GM19324 (cell line): ENCODE data around the gene UPB1.
"Not testable (repeated sequence)": the region's sequence is repeated elsewhere in the genome, so short reads cannot be mapped to it uniquely, and the experiment has no call there.

Source experiments
- ATAC-seq: cut with Tn5 transposase; IDR thresholded peaks from one replicate; pipeline ENCODE4 v1.9.1; 2021; ENCODE audit warnings: mild to moderate bottlenecking, moderate library complexity; ENCODE audit not compliant: unreplicated experiment, low FRiP score

The UPB1 gene

GRCh38 chr22:24474649-24475255 is 20.4 kb upstream of the UPB1 start:
- ATAC-seq = no peak

- ATAC-seq = no peak
Measured at GRCh38 chr22:24481641-24482040, 13.5 kb upstream of the UPB1 start.

- no peak for ATAC-seq
Measured at GRCh38 chr22:24482575-24482974, 12.6 kb upstream of the UPB1 start.

- no peak for ATAC-seq
Measured at GRCh38 chr22:24482998-24483397, 12.1 kb upstream of the UPB1 start.

GRCh38 chr22:24483976-24484545 is 11.1 kb upstream of the UPB1 start:
- no peak for ATAC-seq

GRCh38 chr22:24485170-24485569 is 10.0 kb upstream of the UPB1 start:
- ATAC-seq = no peak

GRCh38 chr22:24485608-24486007 is 9.5 kb upstream of the UPB1 start:
- ATAC-seq = no peak

- ATAC-seq = no peak
Measured at GRCh38 chr22:24486501-24486921, 8.6 kb upstream of the UPB1 start.

- ATAC-seq = no peak
Measured at GRCh38 chr22:24489011-24489410, 6.1 kb upstream of the UPB1 start.

- ATAC-seq = not testable (repeated sequence)
Measured at GRCh38 chr22:24489434-24489833, 5.7 kb upstream of the UPB1 start.

- no peak for ATAC-seq
Measured at GRCh38 chr22:24492391-24492790, 2.7 kb upstream of the UPB1 start.

GRCh38 chr22:24494167-24494527 is 985 bp upstream of the UPB1 start:
- no peak for ATAC-seq

- ATAC-seq = no peak
Measured at GRCh38 chr22:24495365-24495675, 188 bp downstream of the UPB1 start.

GRCh38 chr22:24496234-24496633 is 1.1 kb downstream of the UPB1 start:
- ATAC-seq = no peak

GRCh38 chr22:24496661-24497060 is 1.5 kb downstream of the UPB1 start:
- no peak for ATAC-seq

GRCh38 chr22:24497841-24498258 is 2.7 kb downstream of the UPB1 start:
- no peak for ATAC-seq

GRCh38 chr22:24498824-24499223 is 3.7 kb downstream of the UPB1 start:
- ATAC-seq = no peak

- no peak for ATAC-seq
Measured at GRCh38 chr22:24499706-24500276, 4.7 kb downstream of the UPB1 start.

GRCh38 chr22:24500277-24500820 is 5.2 kb downstream of the UPB1 start:
- no peak for ATAC-seq

- no peak for ATAC-seq
Measured at GRCh38 chr22:24501301-24502005, 6.3 kb downstream of the UPB1 start.

GRCh38 chr22:24502034-24502433 is 6.9 kb downstream of the UPB1 start:
- no peak for ATAC-seq

GRCh38 chr22:24502541-24502940 is 7.4 kb downstream of the UPB1 start:
- ATAC-seq = no peak
